Activated naive CD4-positive, alpha-beta T cell treated with anti-CD3 and anti-CD28 coated beads for 36 hours (primary cell): ENCODE results near the gene GNAI3. TPM values are rescaled to one million over a fixed set of nuclear protein-coding genes. Genes with fewer than 3 reads are reported as not detected.

Experiments
- CTCF ChIA-PET: fragments of 350-600 bp; sonication (Branson Sonifier 250); formaldehyde crosslinking; loops from one replicate; lab custom pipeline; 2021; ENCODE audit warnings: antibody characterized with exemption; lab: Charles Lee
- DNase-seq: peaks from one replicate; pipeline ENCODE4 v3.0.0-alpha.2; 2020
- H3K27ac Mint-ChIP-seq: one replicate; pipeline ENCODE4 v1.8.0; 2021; ENCODE audit warnings: mild to moderate bottlenecking, mixed read lengths
- H3K27me3 Mint-ChIP-seq: one replicate; pipeline ENCODE4 v1.8.0; 2021; ENCODE audit warnings: low read depth, mixed read lengths
- H3K36me3 Mint-ChIP-seq: one replicate; pipeline ENCODE4 v1.8.0; 2021; ENCODE audit warnings: low read depth, mixed read lengths
- H3K4me1 Mint-ChIP-seq: one replicate; pipeline ENCODE4 v1.8.0; 2021; ENCODE audit warnings: low read depth, mixed read lengths
- H3K4me3 Mint-ChIP-seq: one replicate; pipeline ENCODE4 v1.8.0; 2021; ENCODE audit warnings: mild to moderate bottlenecking, moderate library complexity, mixed read lengths
- H3K9me3 Mint-ChIP-seq: one replicate; pipeline ENCODE4 v1.8.0; 2021; ENCODE audit warnings: mixed read lengths
- intact Hi-C: fragments of 100-400 bp; cut with micrococcal nuclease; formaldehyde crosslinking; loops from one replicate; pipeline ENCODE4 v1.15.1; 2023
- total RNA-seq, 2 experiments: library from RNA; stranded (reverse); gene quantifications; one replicate each; pipeline ENCODE4 v1.2.3, GENCODE V29; 2021

GNAI3 gene
- total RNA-seq, 2 experiments from 2014 or later = 8.0 to 8.5 TPM

DNA sequence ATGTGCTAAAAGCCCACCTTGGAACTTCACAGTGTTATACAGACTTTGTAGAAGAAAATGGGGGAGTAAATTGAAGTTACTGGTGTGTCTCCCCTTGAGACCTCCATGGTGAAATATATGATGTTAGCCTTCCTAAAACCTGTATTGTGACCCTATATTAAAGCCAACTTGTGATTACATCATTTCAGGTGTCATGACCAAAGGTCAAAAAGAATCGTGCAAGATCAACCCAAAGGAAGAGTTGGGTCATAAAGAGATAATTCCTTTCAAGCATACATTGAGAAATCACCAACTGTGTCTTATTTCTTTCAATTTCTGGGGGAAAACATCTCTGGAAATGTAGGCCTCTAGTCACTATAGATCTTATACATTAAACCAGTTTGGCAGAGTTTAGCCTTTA lies 36.4 kb downstream of the GNAI3 start:
- Mint-ChIP-seq H3K9me3 (no peaks in the 10 kb centered on the region), H3K4me1 (no peaks in the 10 kb centered on the region), H3K4me3 (no peak overlapping the region), H3K27ac (no peak overlapping the region), H3K36me3 (peaks cover 23% of the 10 kb centered on the region), H3K27me3 (no peaks in the 10 kb centered on the region)
- CTCF ChIA-PET = no interaction called here
- DNase-seq = no peak
- intact Hi-C loops = no loop called here

GRCh38 chr1:109586055-109586454 lies 37.6 kb downstream of the GNAI3 start:
- H3K27ac Mint-ChIP-seq = no peak overlapping the region
- no peak for DNase-seq
- intact Hi-C loops = no loop called here
- H3K27me3 Mint-ChIP-seq = no peaks in the 10 kb centered on the region
- CTCF ChIA-PET = interaction anchor here (0.6 kb wide), 1 partner anchor 187 kb away, joined by 3 read pairs; no protein-coding TSS in a partner anchor
- H3K9me3 Mint-ChIP-seq = no peaks in the 10 kb centered on the region
- H3K36me3 Mint-ChIP-seq = peaks cover 20% of the 10 kb centered on the region
- H3K4me1 Mint-ChIP-seq = no peaks in the 10 kb centered on the region
- no peak overlapping the region for H3K4me3 Mint-ChIP-seq

DNA sequence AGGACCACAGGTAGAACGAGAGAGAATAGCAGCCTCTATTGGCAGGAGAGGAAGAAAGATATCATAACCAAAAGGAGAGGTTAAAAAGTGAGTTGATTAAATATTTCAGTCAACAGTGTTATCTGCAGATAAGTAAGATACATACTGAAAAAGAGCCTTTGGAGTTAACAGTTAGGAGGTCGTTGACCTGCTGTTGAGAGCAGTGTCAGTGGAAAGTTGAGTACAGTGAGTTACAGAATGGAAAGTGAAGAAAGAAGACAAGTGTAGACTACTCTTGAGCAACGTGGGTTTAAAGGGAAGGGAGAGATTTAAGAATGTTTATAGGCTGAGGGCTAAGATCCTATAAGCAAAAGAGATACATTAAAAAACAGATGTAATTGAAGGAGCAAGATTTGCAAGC lies 40.8 kb downstream of the GNAI3 start:
- Mint-ChIP-seq H3K9me3 (no peaks in the 10 kb centered on the region), H3K4me3 (no peak overlapping the region), H3K27me3 (no peaks in the 10 kb centered on the region), H3K4me1 (no peaks in the 10 kb centered on the region), H3K27ac (no peak overlapping the region), H3K36me3 (peaks cover 22% of the 10 kb centered on the region)
- intact Hi-C loops = no loop called here
- CTCF ChIA-PET = no interaction called here
- DNase-seq = no peak

DNA sequence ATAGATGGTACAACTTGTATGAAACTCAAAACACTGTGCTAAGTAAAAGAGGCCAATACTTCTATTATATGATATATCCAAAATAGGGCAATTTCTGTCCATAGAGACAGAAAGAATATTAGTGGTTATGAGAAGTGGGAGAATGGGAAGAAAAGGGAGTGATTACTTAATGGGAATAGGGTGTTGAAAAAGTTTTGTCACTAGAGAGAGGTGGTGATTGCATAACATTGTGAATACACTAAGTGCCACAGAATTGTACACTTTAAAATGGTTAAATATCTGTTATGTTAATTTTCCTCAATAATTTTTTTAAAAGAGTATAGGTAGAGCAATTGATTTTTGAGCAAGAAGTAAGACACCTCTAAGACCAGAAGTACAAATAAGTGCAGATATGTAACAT lies 41.3 kb downstream of the GNAI3 start:
- Mint-ChIP-seq H3K4me1 (no peaks in the 10 kb centered on the region), H3K4me3 (no peak overlapping the region), H3K27me3 (no peaks in the 10 kb centered on the region), H3K27ac (no peak overlapping the region), H3K36me3 (peaks cover 24% of the 10 kb centered on the region), H3K9me3 (no peaks in the 10 kb centered on the region)
- CTCF ChIA-PET = no interaction called here
- intact Hi-C loops = no loop called here
- no peak for DNase-seq

- no peak for DNase-seq
- Mint-ChIP-seq H3K36me3 (peaks cover 21% of the 10 kb centered on the region), H3K4me3 (no peak overlapping the region), H3K27me3 (no peaks in the 10 kb centered on the region), H3K4me1 (peaks cover 2% of the 10 kb centered on the region), H3K27ac (no peak overlapping the region), H3K9me3 (no peaks in the 10 kb centered on the region)
- CTCF ChIA-PET = no interaction called here
- intact Hi-C loops = no loop called here
These were observed 44.5 kb downstream of the GNAI3 start for GRCh38 chr1:109592916-109593315.

DNA sequence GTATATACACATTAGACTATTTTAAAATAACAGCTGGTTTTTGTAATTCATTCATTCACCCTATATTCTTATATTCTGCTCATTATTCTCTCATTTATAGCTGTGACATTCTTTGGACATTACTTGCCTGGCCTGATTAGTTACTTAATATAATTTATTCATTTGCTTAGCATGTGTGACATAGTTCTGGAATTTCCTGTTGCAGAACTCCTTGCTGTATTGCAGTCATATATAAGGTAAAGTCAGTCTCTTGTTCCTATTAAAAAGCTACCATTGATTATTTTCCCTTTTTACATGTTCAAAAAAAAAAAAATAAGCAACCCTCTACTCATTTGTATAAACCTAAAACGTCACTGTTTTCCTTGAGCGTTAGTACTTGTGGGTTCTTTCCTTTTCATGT lies 47.1 kb downstream of the GNAI3 start:
- no peaks in the 10 kb centered on the region for H3K27me3 Mint-ChIP-seq

DNA sequence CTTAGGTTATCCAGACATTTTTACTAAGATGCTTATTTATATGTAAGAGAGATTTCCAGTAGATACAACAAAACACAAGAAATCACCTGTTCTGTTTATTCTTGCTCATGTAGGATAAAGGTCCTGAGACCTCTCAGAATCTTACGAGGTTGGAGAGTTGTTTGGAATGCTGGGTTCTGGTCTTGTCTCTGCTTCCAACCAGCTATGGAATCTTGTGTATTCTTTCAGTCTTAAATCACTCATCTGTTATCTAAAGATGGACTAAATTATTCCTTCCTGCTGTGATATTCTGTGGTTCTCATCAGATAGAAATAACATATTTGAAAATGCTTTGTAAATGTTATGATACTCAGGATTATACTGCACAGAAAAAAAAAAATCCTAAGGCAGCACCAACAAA lies 49.7 kb downstream of the GNAI3 start:
- DNase-seq = no peak
- H3K36me3 Mint-ChIP-seq = peaks cover 14% of the 10 kb centered on the region
- peaks cover 17% of the 10 kb centered on the region for H3K4me1 Mint-ChIP-seq
- H3K9me3 Mint-ChIP-seq = no peaks in the 10 kb centered on the region
- no peak overlapping the region for H3K27ac Mint-ChIP-seq
- no peaks in the 10 kb centered on the region for H3K27me3 Mint-ChIP-seq
- H3K4me3 Mint-ChIP-seq = no peak overlapping the region
- CTCF ChIA-PET = interaction anchor here (0.6 to 1.2 kb wide), 3 partner anchors 30 to 492 kb away, joined by 3 to 4 read pairs (median 3); no protein-coding TSS in a partner anchor
- intact Hi-C loops = loop anchor here (2.0 kb wide), 1 partner anchor 19 kb away; no protein-coding TSS in a partner anchor

More for the DNA sequence above, 47.1 kb downstream of the GNAI3 start:
- Mint-ChIP-seq H3K9me3 (no peaks in the 10 kb centered on the region), H3K36me3 (peaks cover 16% of the 10 kb centered on the region), H3K4me1 (peaks cover 2% of the 10 kb centered on the region), H3K4me3 (no peak overlapping the region), H3K27ac (no peak overlapping the region)
- CTCF ChIA-PET = interaction anchor here (0.5 to 1.2 kb wide), 3 partner anchors 34 to 319 kb away, joined by 3 to 4 read pairs (median 3); no protein-coding TSS in a partner anchor
- intact Hi-C loops = loop anchor here (1.0 kb wide), 1 partner anchor 24 kb away; the partner anchor contains the start of genes AMPD2 and GNAT2
- DNase-seq = no peak

DNA sequence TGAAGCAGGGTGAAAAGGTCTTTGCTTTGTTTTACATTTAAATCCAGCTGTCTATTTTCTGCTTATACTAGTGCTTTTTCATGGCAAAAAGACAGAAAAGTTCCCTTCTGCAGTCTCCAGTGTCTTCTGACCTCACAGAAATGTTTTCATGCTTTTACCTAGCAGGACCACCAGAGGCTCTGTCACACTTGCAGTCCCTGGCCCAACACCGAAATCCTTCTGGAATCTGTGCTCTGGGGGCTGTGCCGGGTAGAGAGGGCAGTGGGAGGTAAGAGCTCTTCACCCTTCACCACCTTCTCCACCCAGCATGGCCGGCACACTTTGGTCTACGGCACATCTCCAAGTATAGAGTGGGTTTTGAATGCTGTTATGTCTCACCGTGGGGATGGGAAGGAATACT lies 50.2 kb downstream of the GNAI3 start:
- DNase-seq = no peak
- no peak overlapping the region for H3K4me3 Mint-ChIP-seq
- intact Hi-C loops = loop anchor here (2.0 kb wide), 1 partner anchor 18 kb away; no protein-coding TSS in a partner anchor
- peaks cover 12% of the 10 kb centered on the region for H3K36me3 Mint-ChIP-seq
- no peak overlapping the region for H3K27ac Mint-ChIP-seq
- CTCF ChIA-PET = interaction anchor here (1.2 to 1.9 kb wide), 3 partner anchors 29 to 41 kb away, joined by 3 to 6 read pairs (median 3); no protein-coding TSS in a partner anchor
- no peaks in the 10 kb centered on the region for H3K9me3 Mint-ChIP-seq
- peaks cover 20% of the 10 kb centered on the region for H3K4me1 Mint-ChIP-seq
- no peaks in the 10 kb centered on the region for H3K27me3 Mint-ChIP-seq

- H3K27ac Mint-ChIP-seq = no peak overlapping the region
- CTCF ChIA-PET = no interaction called here
- H3K9me3 Mint-ChIP-seq = no peaks in the 10 kb centered on the region
- H3K36me3 Mint-ChIP-seq = peaks cover 1% of the 10 kb centered on the region
- H3K27me3 Mint-ChIP-seq = no peaks in the 10 kb centered on the region
- H3K4me1 Mint-ChIP-seq = peaks cover 18% of the 10 kb centered on the region
- no peak for DNase-seq
- no peak overlapping the region for H3K4me3 Mint-ChIP-seq
- intact Hi-C loops = no loop called here
These were observed 54.8 kb downstream of the GNAI3 start for GRCh38 chr1:109603229-109603628.

- Mint-ChIP-seq H3K27ac (no peak overlapping the region), H3K36me3 (peaks cover 1% of the 10 kb centered on the region), H3K4me3 (no peak overlapping the region), H3K4me1 (peaks cover 18% of the 10 kb centered on the region), H3K27me3 (no peaks in the 10 kb centered on the region), H3K9me3 (no peaks in the 10 kb centered on the region)
- no peak for DNase-seq
- CTCF ChIA-PET = interaction anchor here (1.4 to 1.6 kb wide), 3 partner anchors 35 to 59 kb away, joined by 3 to 6 read pairs (median 4); no protein-coding TSS in a partner anchor
- intact Hi-C loops = no loop called here
These were observed 57.0 kb downstream of the GNAI3 start for GRCh38 chr1:109605381-109605780.

- intact Hi-C loops = no loop called here
- no peak for DNase-seq
- Mint-ChIP-seq H3K36me3 (no peaks in the 10 kb centered on the region), H3K4me1 (no peaks in the 10 kb centered on the region), H3K27me3 (no peaks in the 10 kb centered on the region), H3K27ac (no peak overlapping the region), H3K4me3 (no peak overlapping the region), H3K9me3 (no peaks in the 10 kb centered on the region)
- CTCF ChIA-PET = no interaction called here
These were observed 61.5 kb downstream of the GNAI3 start for GRCh38 chr1:109609881-109610280.

GRCh38 chr1:109610609-109611307 lies 62.3 kb downstream of the GNAI3 start:
- Mint-ChIP-seq H3K27me3 (no peaks in the 10 kb centered on the region), H3K4me1 (peaks cover 2% of the 10 kb centered on the region), H3K4me3 (no peak overlapping the region), H3K36me3 (no peaks in the 10 kb centered on the region), H3K27ac (no peak overlapping the region), H3K9me3 (no peaks in the 10 kb centered on the region)
- no peak for DNase-seq
- intact Hi-C loops = no loop called here
- CTCF ChIA-PET = interaction anchor here (0.6 kb wide), 1 partner anchor 20 kb away, joined by 5 read pairs; no protein-coding TSS in a partner anchor
